GM12878 (cell line): ENCODE measurements around the gene MAP2K2. TPM values are rescaled to one million over a fixed set of nuclear protein-coding genes. Genes with fewer than 3 reads are reported as not detected.

Source experiments
- ATAC-seq: fragments of 200-7000 bp; cut with Tn5 transposase; 3 replicates; pipeline ENCODE4 v1.9.1; 2020; ENCODE audit warnings: mild to moderate bottlenecking, moderate library complexity
- BruUV-seq: library from RNA; stranded (reverse); fragments of 400-500 nt; replicated peaks from 2 replicates; lab custom pipeline; 2021; lab: Mats Ljungman, UMichigan
- CTCF ChIA-PET: fragments of 300-600 bp; sonication (Branson Sonifier 250); formaldehyde crosslinking; extraction: SDS; loops from one replicate; lab custom pipeline; 2021; ENCODE audit warnings: inconsistent platforms; lab: Yijun Ruan, JAX
- POLR2A ChIA-PET: fragments of 350-600 bp; formaldehyde crosslinking; extraction: SDS; loops from one replicate; lab custom pipeline; 2021; ENCODE audit warnings: inconsistent platforms; lab: Charles Lee
- RAD21 ChIA-PET: fragments of 300-600 bp; sonication (Branson Sonifier 250); formaldehyde crosslinking; loops from one replicate; lab custom pipeline; 2023; ENCODE audit warnings: antibody characterized with exemption; ENCODE audit not compliant: unreplicated experiment; lab: Charles Lee
- SMC1A ChIA-PET: fragments of 300-600 bp; sonication (Branson Sonifier 250); formaldehyde crosslinking; loops from one replicate; lab custom pipeline; 2023; ENCODE audit not compliant: unreplicated experiment, uncharacterized antibody; lab: Charles Lee
- DNase-seq: peaks from one replicate; pipeline ENCODE4 v3.0.0-alpha.2; 2011; ENCODE audit warnings: low read depth, low spot score
- FAIRE-seq: peaks from 3 replicates; lab custom pipeline; 2011; peaks lifted over from hg19 to GRCh38; lab: Jason Lieb, UNC
- H2AFZ ChIP-seq: 2 replicates; pipeline ENCODE4 v1.6.0; 2011; ENCODE audit warnings: low read depth, low read length, control low read depth; ENCODE audit not compliant: control insufficient read depth
- H3K27ac ChIP-seq: 2 replicates; pipeline ENCODE4 v1.5.1; 2011; ENCODE audit warnings: control low read depth; ENCODE audit not compliant: control insufficient read depth, insufficient read depth
- H3K27me3 ChIP-seq, 2 experiments: replicated peaks in 1 of 2; 2 replicates each; pipeline versions ENCODE4 v1.6.0 to v1.6.1; 2011; ENCODE audit warnings: low read length in 1 of 2; ENCODE audit not compliant: control insufficient read depth in 2 of 2, insufficient read depth in 2 of 2
- H3K36me3 ChIP-seq, 2 experiments: 2 replicates each; pipeline ENCODE4 v1.5.1; 2011; ENCODE audit warnings: low read length in 1 of 2; ENCODE audit not compliant: control insufficient read depth in 2 of 2, insufficient read depth in 2 of 2
- H3K4me1 ChIP-seq: 2 replicates; pipeline ENCODE4 v1.6.1; 2011; ENCODE audit warnings: mild to moderate bottlenecking, low read length, moderate library complexity, mixed read lengths; ENCODE audit not compliant: control insufficient read depth, insufficient read depth
- H3K4me2 ChIP-seq: 2 replicates; pipeline ENCODE4 v1.6.0; 2011; ENCODE audit warnings: control low read depth; ENCODE audit not compliant: control insufficient read depth, insufficient read depth
- H3K4me3 ChIP-seq: fragments of 200-600 bp; sonication (generic); 2 replicates; pipeline ENCODE4 v1.5.1; 2016
- H3K79me2 ChIP-seq: 2 replicates; pipeline ENCODE4 v1.6.0; 2011; ENCODE audit warnings: low read length; ENCODE audit not compliant: control insufficient read depth, insufficient read depth
- H3K9ac ChIP-seq: 2 replicates; pipeline ENCODE4 v1.8.0; 2011; ENCODE audit warnings: low read length, control low read depth, mixed read lengths; ENCODE audit not compliant: control insufficient read depth, insufficient read depth
- H3K9me3 ChIP-seq: replicated peaks from 3 replicates; pipeline ENCODE4 v1.5.1; 2011; ENCODE audit warnings: mild to moderate bottlenecking, low read length; ENCODE audit not compliant: control insufficient read depth, insufficient read depth
- H4K20me1 ChIP-seq: 2 replicates; pipeline ENCODE4 v1.6.0; 2011; ENCODE audit not compliant: control insufficient read depth, insufficient read depth
- ATF7 ChIP-seq: fragments of 450-650 bp; IDR thresholded peaks from 2 replicates; pipeline ENCODE4 v1.6.1; 2016; ENCODE audit warnings: low read depth, mild to moderate bottlenecking
- CHD1 ChIP-seq: IDR thresholded peaks from 2 replicates; pipeline ENCODE4 v1.6.1; 2012; ENCODE audit warnings: low read depth, low read length, improper control_type of control experiment
- ESRRA ChIP-seq: IDR thresholded peaks from 2 replicates; pipeline ENCODE4 v1.6.1; 2012; ENCODE audit warnings: mild to moderate bottlenecking, low read length, improper control_type of control experiment
- FOXM1 ChIP-seq: IDR thresholded peaks from 2 replicates; pipeline ENCODE4 v1.6.1; 2012; ENCODE audit warnings: low read depth, mild to moderate bottlenecking, inconsistent platforms, low read length, moderate library complexity
- GABPA ChIP-seq: IDR thresholded peaks from 2 replicates; pipeline ENCODE4 v1.6.1; 2014; ENCODE audit warnings: antibody characterized with exemption, low read depth, mild to moderate bottlenecking, inconsistent platforms
- HDAC2 ChIP-seq: fragments of 200-600 bp; sonication (generic); IDR thresholded peaks from 2 replicates; pipeline ENCODE4 v1.6.1; 2017
- IKZF1 ChIP-seq: fragments of 450-650 bp; conservative IDR thresholded peaks from 2 replicates; pipeline ENCODE4 v1.6.1; 2017; ENCODE audit warnings: antibody characterized with exemption, mild to moderate bottlenecking
- IRF4 ChIP-seq: IDR thresholded peaks from 2 replicates; pipeline ENCODE4 v1.6.1; 2011; ENCODE audit warnings: low read depth, low read length
- WRNIP1 ChIP-seq: IDR thresholded peaks from 2 replicates; pipeline ENCODE4 v1.6.1; 2011; ENCODE audit warnings: low read depth, low read length, improper control_type of control experiment, borderline replicate concordance
- YBX1 ChIP-seq: fragments of 450-650 bp; IDR thresholded peaks from 2 replicates; pipeline ENCODE4 v1.6.1; 2016; ENCODE audit warnings: antibody characterized with exemption
- ZNF217 ChIP-seq: fragments of 450-650 bp; IDR thresholded peaks from 2 replicates; pipeline ENCODE4 v1.6.1; 2017; ENCODE audit warnings: antibody characterized with exemption, mild to moderate bottlenecking
- ZSCAN29 ChIP-seq: fragments of 450-650 bp; IDR thresholded peaks from 2 replicates; pipeline ENCODE4 v1.6.1; 2017; ENCODE audit warnings: mild to moderate bottlenecking, moderate library complexity
- WGBS: methylation state at CpG from one replicate; pipeline ENCODE4 v1.1.6; 2016; ENCODE audit warnings: low lambda C conversion rate; ENCODE audit not compliant: insufficient replicate concordance, insufficient coverage; ENCODE audit errors: missing lambda C conversion rate; 5-methylcytosine and 5-hydroxymethylcytosine counted together
- in situ Hi-C: fragments of 300-500 bp; cut with MboI; formaldehyde crosslinking; loops from 9 replicates; pipeline ENCODE4 v1.14.3; 2018; ENCODE audit warnings: mixed read lengths
- intact Hi-C: fragments of 100-400 bp; cut with micrococcal nuclease; formaldehyde crosslinking; loops from one replicate; pipeline ENCODE4 v1.14.2; 2022; ENCODE audit not compliant: unreplicated experiment
- polyA plus RNA-seq, 11 experiments: library from polyadenylated mRNA; depleted of rRNA in 4 of 11; unstranded in 6 of 11; stranded (reverse) in 5 of 11; fragments of >200 nt; fragmentation: Nextera tagmentation in 4 of 11; fragmentation: Illumina TruSeq in 1 of 11; extraction: Ambion mirVana in 4 of 11; extraction: Trizol in 1 of 11; gene quantifications; 1 replicate in 1 of 11; 2 replicates in 10 of 11; pipeline versions ENCODE4 v1.2.1 to v1.2.3, GENCODE V29; 2011 to 2016; ENCODE audit warnings: inconsistent platforms in 2 of 11, missing spikeins in 2 of 11, low read depth in 1 of 11
- total RNA-seq, 4 experiments: library from RNA; depleted of rRNA in 3 of 4; stranded (reverse); fragments of >200 nt in 3 of 4; fragmentation: Illumina TruSeq in 1 of 4; extraction: Trizol in 1 of 4; gene quantifications; 2 replicates each; pipeline versions ENCODE4 v1.2.1 to v1.2.3, GENCODE V29; 2013 to 2021

Gene MAP2K2
- total and polyA plus RNA-seq, 10 of the 15 experiments (the other 5 are each of a cell fraction or from before 2014, with no cell fraction given), result 1.00 to 210 (median 53.5) TPM

DNA sequence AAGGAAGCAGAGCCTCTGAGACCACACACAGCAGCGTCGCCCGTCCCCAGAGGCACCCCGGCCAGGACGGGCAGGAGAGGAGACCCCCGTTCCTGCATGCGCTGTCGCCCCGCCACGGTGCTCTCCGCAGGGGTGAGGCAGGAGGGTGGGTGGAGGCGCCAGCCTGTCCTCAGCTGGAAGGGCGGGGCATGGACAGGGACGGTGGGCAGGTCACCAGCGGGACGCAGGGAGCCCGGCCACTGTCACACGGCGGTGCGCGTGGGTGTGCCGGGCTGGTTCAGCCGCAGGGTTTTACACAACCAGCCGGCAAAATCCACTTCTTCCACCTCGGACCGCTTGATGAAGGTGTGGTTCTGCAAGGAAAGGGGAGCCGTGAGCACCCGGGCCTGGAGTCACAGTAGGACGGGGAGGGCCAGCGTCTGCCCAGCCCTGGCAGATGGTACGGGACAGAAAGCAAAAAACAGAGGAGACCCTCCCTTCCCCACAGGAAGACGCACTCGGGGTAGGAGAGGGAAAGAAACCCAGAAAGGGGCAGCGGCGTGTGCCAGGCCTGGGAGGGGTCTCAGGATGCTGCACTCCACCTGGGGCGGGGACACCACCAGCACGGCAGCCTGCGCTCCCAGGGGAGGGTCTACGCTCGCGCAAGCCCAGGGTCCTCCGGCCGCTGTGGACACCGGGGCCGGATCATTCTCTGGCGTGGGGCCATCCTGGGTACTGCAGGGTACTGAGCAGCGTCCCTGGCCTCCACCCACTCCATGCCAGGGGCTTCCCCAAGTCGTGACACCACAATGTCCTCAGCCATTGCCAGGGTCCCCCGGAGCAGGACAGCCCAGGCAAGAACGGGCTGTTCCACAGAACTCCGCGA lies 33.3 kb downstream of the MAP2K2 start:
- peaks cover 13% of the 10 kb centered on the region for H3K4me1 ChIP-seq
- POLR2A ChIA-PET, result no interaction called here
- FAIRE-seq (no peak), DNase-seq (no peak), ATAC-seq (no peak)
- 93% methylated on average over 43 of the region's 52 CpGs for WGBS
- SMC1A ChIA-PET, result no interaction called here
- H3K4me2 ChIP-seq, result no peak overlapping the region
- in situ Hi-C loops (no loop called here), intact Hi-C loops (no loop called here)
- no peak overlapping the region for H3K27ac ChIP-seq
- BruUV-seq, result no TSS peak
- TF ChIP-seq FOXM1 (no peak), HDAC2 (no peak), IRF4 (no peak), ATF7 (no peak), GABPA (no peak), IKZF1 (no peak), YBX1 (no peak), ESRRA (no peak), CHD1 (no peak), ZSCAN29 (no peak), WRNIP1 (no peak), ZNF217 (no peak)
- H3K79me2 ChIP-seq, result no peaks in the 10 kb centered on the region
- H3K4me3 ChIP-seq, result no peak overlapping the region
- H3K27me3 ChIP-seq, result no peaks in the 10 kb centered on the region
- H2AFZ ChIP-seq, result no peak overlapping the region
- H3K36me3 ChIP-seq, result no peaks in the 10 kb centered on the region; a peak in 2 of 4 replicates
- no peak overlapping the region for H3K9ac ChIP-seq
- CTCF ChIA-PET, result interaction anchor here (0.8 kb wide), 1 partner anchor 117 kb away, joined by 3 read pairs; no protein-coding TSS in a partner anchor
- RAD21 ChIA-PET, result interaction anchor here (1.0 kb wide), 1 partner anchor 19 kb away, joined by 3 read pairs; no protein-coding TSS in a partner anchor
- H3K9me3 ChIP-seq, result no peaks in the 10 kb centered on the region
- H4K20me1 ChIP-seq, result no peaks in the 10 kb centered on the region
